H1 (cell line): ENCODE measurements around the gene IRF2BP2. TPM values are rescaled to one million over a fixed set of nuclear protein-coding genes. Genes with fewer than 3 reads are reported as not detected.

Experiments
- ASH2L ChIP-seq: fragments of 200-600, 300-600 bp; sonication (generic); IDR thresholded peaks from one replicate; pipeline ENCODE4 v1.7.1; 2017; ENCODE audit warnings: low read length
- ATF3 ChIP-seq: IDR thresholded peaks from 2 replicates; pipeline ENCODE4 v1.6.1; 2011; ENCODE audit warnings: low read depth, mild to moderate bottlenecking, low read length; ENCODE audit not compliant: insufficient read depth
- CREB1 ChIP-seq: IDR thresholded peaks from 2 replicates; pipeline ENCODE4 v1.6.1; 2012; ENCODE audit warnings: inconsistent platforms
- CTBP2 ChIP-seq: IDR thresholded peaks from 2 replicates; pipeline ENCODE4 v1.7.0; 2011; ENCODE audit warnings: borderline replicate concordance, mild to moderate bottlenecking, moderate library complexity, mixed read lengths, low read length; ENCODE audit not compliant: insufficient read depth, insufficient read length
- E2F6 ChIP-seq: IDR thresholded peaks from 2 replicates; pipeline ENCODE4 v1.6.1; 2012; ENCODE audit warnings: inconsistent platforms
- FOSL1 ChIP-seq: IDR thresholded peaks from 2 replicates; pipeline ENCODE4 v1.6.1; 2011; ENCODE audit warnings: mild to moderate bottlenecking, low read depth, low read length, moderate library complexity; ENCODE audit not compliant: insufficient read depth
- HDAC6 ChIP-seq: IDR thresholded peaks from one replicate; pipeline ENCODE4 v1.7.1; 2012; ENCODE audit warnings: low read depth, mild to moderate bottlenecking, inconsistent platforms, low read length, moderate library complexity
- JUND ChIP-seq: IDR thresholded peaks from 2 replicates; pipeline ENCODE4 v1.6.1; 2011; ENCODE audit warnings: mild to moderate bottlenecking, improper control_type of control experiment, low read length
- KDM4A ChIP-seq: IDR thresholded peaks from one replicate; pipeline ENCODE4 v1.7.1; 2012; ENCODE audit warnings: low read depth, mild to moderate bottlenecking, moderate library complexity, low read length, inconsistent platforms; ENCODE audit not compliant: severe bottlenecking
- MAFK ChIP-seq: IDR thresholded peaks from 2 replicates; pipeline ENCODE4 v1.6.1; 2012; ENCODE audit warnings: low read depth, mild to moderate bottlenecking, improper control_type of control experiment, low read length
- MAX ChIP-seq: IDR thresholded peaks from 2 replicates; pipeline ENCODE4 v1.6.1; 2012; ENCODE audit warnings: inconsistent platforms
- NRF1 ChIP-seq: IDR thresholded peaks from 2 replicates; pipeline ENCODE4 v1.6.1; 2011; ENCODE audit warnings: mild to moderate bottlenecking, low read depth, low read length, improper control_type of control experiment
- PHF8 ChIP-seq: fragments of 200-600 bp; sonication (generic); conservative IDR thresholded peaks from 2 replicates; pipeline ENCODE4 v1.7.1; 2012; ENCODE audit warnings: low read depth, mild to moderate bottlenecking, inconsistent platforms, low read length, moderate library complexity
- POLR2AphosphoS5 ChIP-seq: IDR thresholded peaks from 2 replicates; pipeline ENCODE4 v1.6.1; 2011; ENCODE audit warnings: low read depth, low read length
- SIX5 ChIP-seq: IDR thresholded peaks from 2 replicates; pipeline ENCODE4 v1.6.1; 2011; ENCODE audit warnings: mild to moderate bottlenecking, low read depth, low read length
- SP4 ChIP-seq: IDR thresholded peaks from 2 replicates; pipeline ENCODE4 v1.6.1; 2012; ENCODE audit warnings: low read length, inconsistent platforms
- polyA plus RNA-seq, 7 experiments: library from polyadenylated mRNA; depleted of rRNA in 3 of 7; stranded (reverse) in 5 of 7; unstranded in 2 of 7; fragments of >200 nt in 5 of 7; fragments of 200-250 nt in 2 of 7; gene quantifications; 1 replicate in 5 of 7; 2 replicates in 1 of 7; 4 replicates in 1 of 7; pipeline versions ENCODE4 v1.2.1 to v1.2.3, GENCODE V29; 2011 to 2013; ENCODE audit warnings: missing spikeins in 2 of 7, mixed read lengths in 2 of 7
- total RNA-seq: library from RNA; stranded (reverse); fragmentation: NEBNext Ultra II Directional; extraction: Animal tissue kit (Norgen Biotek cat#: 25700); gene quantifications from 2 replicates; pipeline ENCODE4 v1.2.1, GENCODE V29; 2021

IRF2BP2 gene
- total and polyA plus RNA-seq, 2 of the 8 experiments (the other 6 are each of a cell fraction or from before 2014, with no cell fraction given), result 24.9 to 67.5 TPM

GRCh38 chr1:234610666-234611224 is 767 bp upstream of the IRF2BP2 start (continued):
- no peak for TF ChIP-seq ATF3
- TF ChIP-seq SIX5, result no peak
- peak; percentile 93 for TF ChIP-seq ASH2L
- TF ChIP-seq MAX, result peak; percentile 78
- peak; percentile 33 for TF ChIP-seq CTBP2
- no peak for TF ChIP-seq MAFK
- TF ChIP-seq PHF8, result peak; percentile 66
- TF ChIP-seq HDAC6, result no peak
- TF ChIP-seq E2F6, result peak; percentile 49
- TF ChIP-seq KDM4A, result peak; percentile 94
- TF ChIP-seq JUND, result 0 out of 2 replicates have a peak, but pooled peaks have one; percentile 3
- peak; percentile 68; the same call in 1 of the 2 replicates for TF ChIP-seq CREB1
- peak; percentile 14; the same call in 1 of the 2 replicates for TF ChIP-seq NRF1
- TF ChIP-seq SP4, result no peak
- peak; percentile 80 for TF ChIP-seq POLR2AphosphoS5
- peak; percentile 63; the same call in 1 of the 2 replicates for TF ChIP-seq FOSL1
